ENCODE measurements around the gene RPN1.

DNA sequence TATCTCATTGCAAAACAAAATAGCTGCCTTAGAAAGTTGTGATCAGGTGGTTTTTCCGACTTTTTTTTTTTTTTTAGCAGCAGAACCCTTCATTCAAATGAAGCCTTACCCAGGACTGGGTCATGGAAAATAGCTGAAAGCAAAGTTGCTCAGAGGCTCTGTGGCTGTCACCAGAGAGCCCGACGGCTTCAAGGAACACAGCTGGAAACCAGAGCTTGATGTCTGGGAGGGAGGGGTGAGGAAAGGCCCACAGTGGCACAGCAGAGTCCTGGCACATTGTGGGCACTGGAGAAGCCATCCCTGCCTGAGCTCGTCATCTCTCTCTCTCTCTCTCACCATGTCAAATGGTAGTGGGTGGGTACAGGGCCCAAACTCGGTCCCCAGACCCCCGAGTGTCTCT, 77.5 kb downstream of the RPN1 start:
- TF ChIP-seq, protein P1, sequence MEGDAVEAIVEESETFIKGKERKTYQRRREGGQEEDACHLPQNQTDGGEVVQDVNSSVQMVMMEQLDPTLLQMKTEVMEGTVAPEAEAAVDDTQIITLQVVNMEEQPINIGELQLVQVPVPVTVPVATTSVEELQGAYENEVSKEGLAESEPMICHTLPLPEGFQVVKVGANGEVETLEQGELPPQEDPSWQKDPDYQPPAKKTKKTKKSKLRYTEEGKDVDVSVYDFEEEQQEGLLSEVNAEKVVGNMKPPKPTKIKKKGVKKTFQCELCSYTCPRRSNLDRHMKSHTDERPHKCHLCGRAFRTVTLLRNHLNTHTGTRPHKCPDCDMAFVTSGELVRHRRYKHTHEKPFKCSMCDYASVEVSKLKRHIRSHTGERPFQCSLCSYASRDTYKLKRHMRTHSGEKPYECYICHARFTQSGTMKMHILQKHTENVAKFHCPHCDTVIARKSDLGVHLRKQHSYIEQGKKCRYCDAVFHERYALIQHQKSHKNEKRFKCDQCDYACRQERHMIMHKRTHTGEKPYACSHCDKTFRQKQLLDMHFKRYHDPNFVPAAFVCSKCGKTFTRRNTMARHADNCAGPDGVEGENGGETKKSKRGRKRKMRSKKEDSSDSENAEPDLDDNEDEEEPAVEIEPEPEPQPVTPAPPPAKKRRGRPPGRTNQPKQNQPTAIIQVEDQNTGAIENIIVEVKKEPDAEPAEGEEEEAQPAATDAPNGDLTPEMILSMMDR (IDR thresholded peaks at IDR 0.05 in 4 of 5, conservative IDR thresholded peaks at IDR 0.05 in 1 of 5) = no peak
- TF ChIP-seq POLR2A (IDR thresholded peaks at IDR 0.05) = no peak

Data from gastrocnemius medialis (tissue), 4 donors.